ENCODE results near the gene HCRTR1.

HCRTR1 gene

DNA sequence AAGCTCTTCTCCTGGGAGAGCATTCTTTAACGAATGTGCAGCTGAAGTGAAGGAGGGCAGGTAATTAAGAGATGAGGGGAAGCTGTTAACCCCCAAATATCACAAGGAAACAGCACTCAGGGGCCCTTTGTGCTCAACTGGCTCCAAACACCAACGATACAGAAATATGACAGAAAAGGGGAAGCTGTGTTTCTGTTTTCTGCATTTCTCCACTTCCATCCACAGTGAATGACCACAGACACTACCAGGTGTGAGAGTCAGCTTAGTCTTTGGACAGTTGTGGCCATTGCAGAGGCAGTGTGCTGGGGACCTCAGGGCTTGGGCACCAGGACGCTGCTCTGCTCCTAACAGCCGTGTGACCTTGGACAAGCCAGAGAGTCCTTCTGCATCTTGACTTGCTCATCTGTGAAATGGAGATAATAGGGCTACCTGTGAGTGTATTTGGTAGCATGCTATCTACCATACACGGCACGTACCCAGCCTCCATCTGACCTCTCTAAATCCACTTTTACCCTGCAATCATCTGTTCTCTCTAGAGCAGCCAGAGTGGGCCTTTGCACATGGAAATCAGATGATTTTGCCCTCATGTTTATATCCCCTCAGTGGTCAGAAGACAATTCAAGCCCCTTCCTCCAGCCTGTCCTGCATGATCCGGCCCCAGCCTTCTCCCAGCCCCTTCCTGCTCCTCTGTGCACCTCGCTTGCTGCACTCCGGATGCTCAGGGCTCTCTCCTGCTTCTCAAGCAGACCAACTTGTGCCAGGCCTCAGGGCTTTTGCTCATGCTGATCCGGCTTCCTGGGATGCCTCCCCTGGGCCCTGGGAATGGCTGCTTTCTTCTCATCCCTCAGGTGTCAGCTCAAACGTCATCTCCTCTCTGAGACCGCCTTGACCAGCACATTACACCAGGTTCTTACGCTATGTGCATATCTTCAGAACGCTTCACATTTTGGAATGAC lies 45.9 kb upstream of the HCRTR1 start:
- TF ChIP-seq, protein P1, sequence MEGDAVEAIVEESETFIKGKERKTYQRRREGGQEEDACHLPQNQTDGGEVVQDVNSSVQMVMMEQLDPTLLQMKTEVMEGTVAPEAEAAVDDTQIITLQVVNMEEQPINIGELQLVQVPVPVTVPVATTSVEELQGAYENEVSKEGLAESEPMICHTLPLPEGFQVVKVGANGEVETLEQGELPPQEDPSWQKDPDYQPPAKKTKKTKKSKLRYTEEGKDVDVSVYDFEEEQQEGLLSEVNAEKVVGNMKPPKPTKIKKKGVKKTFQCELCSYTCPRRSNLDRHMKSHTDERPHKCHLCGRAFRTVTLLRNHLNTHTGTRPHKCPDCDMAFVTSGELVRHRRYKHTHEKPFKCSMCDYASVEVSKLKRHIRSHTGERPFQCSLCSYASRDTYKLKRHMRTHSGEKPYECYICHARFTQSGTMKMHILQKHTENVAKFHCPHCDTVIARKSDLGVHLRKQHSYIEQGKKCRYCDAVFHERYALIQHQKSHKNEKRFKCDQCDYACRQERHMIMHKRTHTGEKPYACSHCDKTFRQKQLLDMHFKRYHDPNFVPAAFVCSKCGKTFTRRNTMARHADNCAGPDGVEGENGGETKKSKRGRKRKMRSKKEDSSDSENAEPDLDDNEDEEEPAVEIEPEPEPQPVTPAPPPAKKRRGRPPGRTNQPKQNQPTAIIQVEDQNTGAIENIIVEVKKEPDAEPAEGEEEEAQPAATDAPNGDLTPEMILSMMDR (IDR thresholded peaks at IDR 0.05), result no peak

- TF ChIP-seq, protein P1 (IDR thresholded peaks at IDR 0.05), result no peak
These were observed 45.0 kb upstream of the HCRTR1 start for GRCh38 chr1:31572323-31573104.

GRCh38 chr1:31573261-31573660 lies 44.2 kb upstream of the HCRTR1 start:
- TF ChIP-seq, protein P1 (IDR thresholded peaks at IDR 0.05), result no peak

GRCh38 chr1:31574749-31575368 lies 42.6 kb upstream of the HCRTR1 start:
- TF ChIP-seq, protein P1 (IDR thresholded peaks at IDR 0.05), result no peak

DNA sequence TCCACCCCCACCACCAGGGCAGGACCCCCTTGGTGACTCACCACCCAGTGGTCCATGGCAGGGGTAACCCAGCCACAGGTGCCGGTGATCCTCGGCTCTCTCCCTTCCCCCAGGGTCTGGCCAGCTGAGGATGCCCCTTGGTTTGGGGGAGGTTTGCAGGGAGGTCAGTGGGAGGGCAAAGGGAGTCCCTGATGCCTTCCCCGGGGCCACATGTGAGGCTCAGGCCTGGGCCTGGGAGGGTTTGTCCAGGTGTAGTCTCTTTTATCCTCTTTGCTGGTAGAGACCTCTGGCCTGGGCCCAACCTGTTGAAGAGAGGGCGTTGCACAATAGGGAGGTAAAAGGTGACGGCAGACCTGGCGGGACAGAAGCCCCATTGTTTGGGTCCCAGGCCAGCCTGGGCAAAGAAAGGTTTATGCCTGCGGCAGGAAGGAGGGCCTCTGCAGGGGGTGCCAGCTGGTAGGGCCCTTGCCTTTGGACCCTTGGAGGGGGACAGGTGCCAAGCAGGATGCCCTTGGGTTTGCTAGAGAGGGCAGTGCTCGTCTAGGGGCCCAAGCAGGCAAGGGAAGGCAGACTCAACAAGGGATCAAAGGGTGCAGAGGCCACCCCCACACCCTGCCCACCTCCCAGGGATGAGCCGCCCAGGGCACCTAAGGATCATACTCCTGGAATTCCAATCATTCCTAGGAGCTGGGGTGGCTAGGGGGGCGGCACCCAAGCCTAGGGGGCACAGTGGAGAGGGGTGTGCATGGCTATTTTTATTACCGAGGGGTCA lies 41.9 kb upstream of the HCRTR1 start:
- TF ChIP-seq, protein P1 (IDR thresholded peaks at IDR 0.05), result no peak

DNA sequence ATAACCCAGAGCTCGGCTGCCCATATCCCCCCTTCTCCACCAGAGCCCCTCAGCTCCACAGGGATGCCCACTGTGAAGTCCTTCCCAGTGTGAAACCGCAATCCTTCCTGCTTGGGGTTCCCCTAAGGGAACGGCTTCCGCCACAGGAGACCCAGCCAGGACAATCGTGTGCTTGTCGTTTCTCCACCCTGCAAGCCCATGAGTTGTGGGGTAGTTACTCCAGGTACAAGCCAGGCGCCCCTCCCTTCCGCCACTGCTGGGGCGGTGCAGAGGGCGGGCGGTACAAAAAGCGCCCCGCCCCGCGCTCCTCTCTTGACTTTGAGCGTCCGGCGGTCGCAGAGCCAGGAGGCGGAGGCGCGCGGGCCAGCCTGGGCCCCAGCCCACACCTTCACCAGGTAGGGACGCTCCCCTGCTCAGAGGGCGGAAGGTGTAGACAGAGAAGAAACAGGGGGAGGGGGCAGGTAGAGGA lies 41.3 kb upstream of the HCRTR1 start, which contains the start of gene TINAGL1:
TSS of gene TINAGL1 (plus strand) at position 315 of the 469 bp plus-strand sequence. CDS start 634 bp downstream, outside the sequence.
- TF ChIP-seq, protein P1 (IDR thresholded peaks at IDR 0.05), result no peak
